Stimulated activated CD4-positive, alpha-beta T cell treated with anti-CD3 and anti-CD28 coated beads, Interleukin-15, amount 100 ng/mL, for 48 hours (primary cell): ENCODE measurements around the gene PDXK.

Experiments used
- DNase-seq, 2 donors: peaks; one replicate each; pipeline ENCODE4 v3.0.0-alpha.2; 2020; ENCODE audit warnings: low read depth in 2 of 2

Gene PDXK

DNA sequence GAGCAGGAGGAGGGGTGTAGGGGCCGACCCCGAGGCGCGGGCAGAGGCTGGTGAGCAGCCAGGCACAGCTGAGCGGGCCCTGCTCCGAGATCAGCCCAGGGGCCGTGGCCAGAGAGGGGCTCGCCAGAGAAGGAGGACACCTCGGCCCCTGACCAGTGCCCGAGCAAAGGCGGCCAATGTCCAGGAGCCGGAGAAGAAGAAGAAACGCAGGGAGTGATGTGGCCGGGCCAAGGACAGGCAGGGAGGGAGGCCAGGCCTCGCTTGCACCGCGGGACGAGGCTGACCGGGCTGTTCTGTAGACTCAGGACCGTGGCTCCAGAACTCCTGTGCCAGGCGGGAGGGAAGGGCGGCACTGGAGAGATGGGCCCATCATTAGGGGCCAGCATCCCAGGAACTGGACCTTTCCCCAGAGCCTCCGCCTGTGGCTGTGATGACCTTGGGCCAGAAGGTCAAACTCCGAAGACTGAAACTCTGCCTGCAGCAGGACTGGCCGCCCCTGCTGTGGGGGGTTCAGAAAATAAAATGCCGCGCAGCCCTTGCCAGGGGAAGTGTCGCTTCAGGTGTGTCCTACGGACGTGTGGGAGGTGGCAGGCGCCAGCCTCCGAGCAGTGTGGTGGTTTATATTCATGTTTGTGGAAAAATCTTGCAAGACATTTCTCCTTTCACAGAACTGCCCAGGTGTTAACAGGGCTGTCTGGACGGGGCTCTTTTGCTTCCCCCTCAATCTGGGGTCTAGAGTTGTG, 84.8 kb downstream of the PDXK start:
- no peak for DNase-seq

DNA sequence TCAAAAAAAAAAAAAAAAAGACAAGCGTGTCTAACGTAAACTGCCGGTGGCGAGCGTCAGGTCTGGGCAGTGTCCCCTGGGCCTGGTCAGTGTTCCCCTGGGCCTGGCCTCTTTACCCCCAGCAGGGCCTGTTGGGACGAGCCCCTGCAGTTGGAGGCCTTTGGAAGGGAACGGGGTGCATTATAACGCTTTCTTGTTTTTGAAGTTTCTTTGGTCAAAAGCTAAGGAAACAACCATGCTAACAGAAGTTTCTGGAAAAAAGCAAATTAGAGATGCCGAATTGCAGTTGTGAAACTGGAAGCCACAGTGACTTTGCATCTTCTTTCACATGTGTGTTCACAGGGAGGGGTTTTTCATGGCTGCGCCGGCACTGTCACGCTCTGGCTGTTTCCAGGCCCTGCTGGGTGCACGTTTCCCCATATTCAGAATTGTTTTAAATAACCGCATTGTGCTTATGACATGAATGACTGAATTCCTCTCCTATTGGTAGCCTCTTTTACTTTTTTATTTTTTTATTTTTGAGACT, 86.4 kb downstream of the PDXK start:
- no peak for DNase-seq

DNA sequence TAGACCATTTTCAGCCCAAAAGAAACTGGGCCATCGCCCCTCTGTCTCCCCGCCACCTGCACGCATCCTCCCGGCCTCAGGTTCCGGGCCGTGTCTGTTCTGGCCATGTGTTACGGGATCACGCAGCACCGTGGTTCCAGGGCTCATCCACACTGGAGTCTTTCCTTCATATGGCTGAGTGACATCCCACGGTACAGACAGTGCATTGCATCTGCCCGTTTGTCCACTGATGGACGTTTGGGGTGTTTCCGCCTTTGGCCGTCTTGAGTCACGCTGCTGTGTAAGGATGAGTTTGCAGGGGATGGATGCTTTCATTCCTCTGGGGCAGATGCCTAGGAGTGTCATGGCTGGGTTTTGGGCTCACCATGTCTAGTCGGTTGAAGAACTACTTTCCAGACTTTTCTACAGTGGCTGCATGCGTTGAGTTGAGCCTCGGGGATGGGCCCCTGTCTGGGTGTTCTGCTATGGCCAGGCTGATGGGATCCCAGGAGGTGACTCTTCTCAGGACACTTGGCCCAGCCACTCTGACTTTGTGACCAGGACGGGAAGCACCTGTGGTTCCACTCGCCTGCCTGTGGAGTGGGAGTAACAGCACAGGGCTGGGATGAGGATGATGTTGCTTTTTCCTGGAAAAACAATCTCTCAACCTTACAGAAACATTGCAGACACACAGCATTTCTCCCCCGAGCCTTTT, 87.2 kb downstream of the PDXK start:
- no peak for DNase-seq

DNA sequence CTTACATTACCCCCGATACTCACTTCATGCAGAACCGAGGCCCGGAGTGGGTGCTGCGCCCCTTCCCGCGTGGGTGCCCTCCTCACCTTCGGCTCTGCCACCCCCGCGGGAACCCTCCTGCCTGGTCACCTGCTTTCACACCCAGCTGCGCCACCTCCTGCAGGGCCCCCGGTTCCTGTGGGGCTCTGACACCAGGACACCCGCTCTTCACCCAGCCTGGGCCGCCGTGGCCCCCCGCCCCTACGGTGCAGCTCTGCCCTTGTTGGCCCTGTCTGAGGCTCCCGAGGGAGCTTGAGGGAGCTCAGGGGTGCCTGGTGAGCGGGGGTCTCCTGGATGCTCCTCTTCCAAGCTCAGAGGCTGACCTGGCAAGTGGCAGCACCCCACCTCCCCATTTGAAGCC, 89.4 kb downstream of the PDXK start:
- DNase-seq: no peak

DNA sequence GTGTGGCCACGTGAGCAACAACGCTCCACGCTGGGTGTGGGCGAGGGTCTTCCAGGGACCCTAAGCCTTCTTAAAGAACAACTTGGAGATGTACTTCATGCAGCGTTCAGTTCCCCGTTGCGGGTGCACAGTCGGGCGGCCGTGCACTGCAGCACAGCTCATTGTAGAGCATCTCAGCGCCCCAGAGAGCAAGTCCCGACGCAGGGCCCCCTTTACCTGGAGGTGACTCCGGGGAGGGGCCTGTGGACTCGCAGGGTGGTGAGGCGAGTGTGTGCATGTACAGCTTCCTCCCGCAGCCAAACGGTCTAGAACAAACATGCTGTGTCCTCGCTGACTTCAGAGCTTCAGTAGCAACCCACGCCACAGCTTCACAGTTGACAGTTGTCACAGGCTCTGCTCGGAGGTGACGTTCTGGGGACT, 89.9 kb downstream of the PDXK start:
- DNase-seq: no peak

DNA sequence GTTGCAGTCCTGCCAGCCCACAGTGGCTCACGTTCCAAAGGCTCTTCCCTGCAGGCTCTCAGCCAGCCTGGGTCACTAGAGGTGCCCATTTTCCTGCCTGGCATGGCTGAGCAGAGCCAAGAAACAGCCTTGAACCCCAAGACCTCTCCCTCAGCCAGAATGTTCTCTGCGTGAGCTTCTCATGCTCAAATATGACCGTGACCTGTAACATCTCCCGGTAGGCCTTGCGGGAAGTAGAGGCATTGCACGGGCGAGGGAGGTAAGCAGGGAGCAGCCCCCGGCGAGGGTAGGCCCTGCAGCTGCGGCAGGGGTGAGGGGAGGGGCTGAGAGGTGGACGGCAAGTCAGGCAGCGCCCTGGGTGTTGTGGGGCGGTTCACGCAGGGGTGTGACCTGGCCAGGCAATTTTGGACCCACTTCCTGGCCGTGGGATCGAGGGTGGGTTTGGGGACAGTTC, 90.4 kb downstream of the PDXK start:
- DNase-seq: no peak

DNA sequence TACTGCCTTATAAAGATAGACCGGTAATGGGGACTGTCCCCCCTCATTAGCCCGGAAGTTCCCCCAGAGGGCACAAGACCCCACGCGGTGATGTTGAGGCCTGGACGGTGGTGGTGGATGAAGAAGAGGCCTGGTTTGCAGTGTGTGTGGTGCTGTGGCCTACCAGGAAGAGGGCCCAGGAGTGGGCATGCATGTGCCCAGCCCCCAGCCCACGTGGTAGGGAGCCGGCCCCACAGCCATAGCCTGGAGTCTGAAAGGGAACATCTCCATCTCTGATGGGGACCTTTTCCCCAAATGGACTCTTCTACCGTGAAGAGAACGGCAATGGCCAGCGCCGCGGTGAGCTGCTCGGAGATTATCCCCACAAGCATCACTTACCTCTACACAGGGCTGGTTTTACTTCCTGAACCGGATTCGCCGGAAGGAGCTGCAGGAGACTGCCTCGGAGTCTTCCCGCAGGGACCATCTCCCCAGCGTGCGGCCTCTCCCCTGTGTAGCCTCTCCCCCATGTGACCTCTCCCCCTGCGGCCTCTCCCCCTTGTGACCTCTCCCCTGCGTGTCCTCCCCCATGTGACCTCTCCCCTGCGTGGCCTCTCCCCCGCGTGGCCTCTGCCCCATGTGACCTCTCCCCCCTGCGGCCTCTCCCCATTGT, 91.0 kb downstream of the PDXK start:
- DNase-seq: no peak

DNA sequence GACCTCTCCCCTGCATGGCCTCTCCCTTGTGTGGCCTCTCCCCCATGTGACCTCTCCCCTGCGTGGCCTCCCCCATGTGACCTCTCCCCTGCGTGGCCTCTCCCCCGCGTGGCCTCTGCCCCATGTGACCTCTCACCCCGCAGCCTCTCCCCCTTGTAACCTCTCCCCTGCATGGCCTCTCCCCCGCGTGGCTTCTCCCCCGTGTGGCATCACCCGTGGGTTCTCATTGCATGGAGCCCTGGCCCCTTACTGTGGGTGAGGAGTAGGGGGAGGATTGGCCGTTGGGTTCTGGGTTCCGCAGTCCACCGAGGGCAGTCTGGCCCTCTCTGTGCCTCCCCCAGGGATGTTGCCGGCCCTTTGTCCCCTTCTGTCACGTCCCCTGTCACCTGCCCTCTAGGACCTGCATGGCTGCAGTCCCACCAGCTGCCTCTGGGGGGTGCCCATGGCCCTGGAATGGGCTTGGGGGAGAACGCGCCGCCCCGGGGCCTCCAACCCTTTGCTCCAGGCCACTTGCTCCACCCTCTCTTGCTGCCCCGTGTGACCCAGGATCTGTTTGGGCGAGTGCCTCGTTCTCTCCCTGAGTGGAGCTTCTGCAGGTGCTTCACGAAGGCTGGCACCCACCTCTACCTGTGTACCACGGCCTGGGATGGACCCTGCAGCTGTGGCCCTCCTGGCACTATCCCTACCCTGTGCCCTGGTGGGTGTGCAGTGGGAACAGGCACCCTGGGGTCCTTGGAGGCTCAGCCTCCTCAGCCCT, 91.8 kb downstream of the PDXK start:
- peak; percentile 89 to 90 for DNase-seq

DNA sequence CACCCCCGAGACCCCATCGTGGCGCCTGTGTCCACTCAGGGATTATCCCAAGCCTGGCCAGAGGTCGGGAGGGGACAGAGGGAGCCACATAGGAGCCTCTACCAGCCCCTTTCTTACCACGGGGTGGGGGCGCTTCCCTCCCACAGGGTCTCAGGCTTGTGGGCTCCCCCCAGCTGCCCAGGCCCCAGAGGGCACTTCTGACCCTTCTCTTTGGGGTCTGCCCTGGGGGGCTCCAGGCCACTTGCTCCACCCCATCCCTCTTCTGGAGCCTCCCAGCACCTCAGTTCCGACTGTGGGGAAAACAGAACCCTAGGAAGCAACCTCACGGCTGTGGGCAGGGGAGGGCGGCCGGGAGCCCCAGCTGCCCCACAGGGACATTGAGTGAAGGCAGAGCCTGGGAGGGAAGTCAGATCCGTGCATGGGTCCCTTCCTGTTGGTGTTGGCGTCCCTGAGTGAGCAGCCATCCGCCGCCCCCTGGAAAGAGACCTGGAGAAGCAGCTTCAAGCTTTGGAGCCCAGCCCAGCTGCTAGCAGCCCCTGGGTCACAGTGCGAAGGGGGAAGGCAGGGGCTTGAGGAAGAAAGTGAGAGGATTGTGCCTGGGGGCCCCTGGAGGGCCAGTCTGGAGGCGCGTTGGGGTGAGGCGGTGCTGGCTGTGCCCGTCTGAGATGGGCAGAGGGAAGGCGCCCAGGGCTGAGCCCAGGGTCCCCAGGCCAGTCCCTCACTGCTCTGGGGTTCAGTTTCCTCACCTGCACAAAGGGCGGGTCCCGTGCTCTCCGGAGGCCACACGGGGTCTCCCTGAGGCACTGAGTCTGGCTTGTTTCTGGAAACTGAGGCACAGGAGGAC, 92.6 kb downstream of the PDXK start:
- DNase-seq: no peak
